UCSD-AML1 (cell line): Measurements from ENCODE around the gene PITX1.
"Not testable (repeated sequence)": the region's sequence is repeated elsewhere in the genome, so short reads cannot be mapped to it uniquely, and the experiment has no call there.

Source experiments
- DNase-seq: peaks from one replicate; lab custom pipeline; 2025; ENCODE audit not compliant: unreplicated experiment; lab: John Stamatoyannopoulos, UW

PITX1 gene

DNA sequence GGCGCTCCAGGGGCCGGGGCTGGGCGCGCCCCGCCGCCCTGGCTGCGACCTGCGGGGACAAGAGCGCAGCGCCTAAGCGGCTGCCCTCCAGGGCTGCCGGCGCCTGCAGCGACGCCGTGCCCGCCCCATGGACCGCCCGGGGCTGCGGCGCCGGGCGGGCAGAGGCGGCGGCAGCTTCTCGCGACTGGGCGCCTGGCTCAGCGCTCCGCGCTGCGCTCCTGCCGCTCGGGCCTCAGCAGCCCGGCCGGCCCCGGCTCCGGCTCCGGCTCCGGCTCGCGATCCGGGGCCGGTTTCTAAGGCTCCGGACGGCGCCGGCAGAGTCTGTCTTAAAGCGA, at the start of gene PITX1:
Gene PITX1, minus strand, starts transcription at position 328 of the 335 bp plus-strand sequence. CDS start 347 bp downstream, outside the sequence.
- no peak for DNase-seq

DNA sequence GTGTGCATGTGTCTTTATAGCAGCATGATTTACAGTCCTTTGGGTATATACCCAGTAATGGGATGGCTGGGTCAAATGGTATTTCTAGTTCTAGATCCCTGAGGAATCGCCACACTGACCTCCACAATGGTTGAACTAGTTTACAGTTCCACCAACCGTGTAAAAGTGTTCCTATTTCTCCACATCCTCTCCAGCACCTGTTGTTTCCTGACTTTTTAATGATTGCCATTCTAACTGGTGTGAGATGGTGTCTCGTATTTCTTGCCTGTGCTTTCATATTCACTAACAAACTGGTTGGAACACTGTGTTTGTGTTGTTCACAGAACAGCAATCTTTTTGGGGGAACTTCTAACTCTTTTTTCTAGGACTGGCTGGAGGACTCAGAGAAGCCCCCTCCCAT, 49.3 kb upstream of the PITX1 start:
- DNase-seq: not testable (repeated sequence)

GRCh38 chr5:135081240-135081639, 47.2 kb upstream of the PITX1 start:
- no peak for DNase-seq

- DNase-seq: no peak
Measured at GRCh38 chr5:135079760-135080159, 45.7 kb upstream of the PITX1 start.

DNA sequence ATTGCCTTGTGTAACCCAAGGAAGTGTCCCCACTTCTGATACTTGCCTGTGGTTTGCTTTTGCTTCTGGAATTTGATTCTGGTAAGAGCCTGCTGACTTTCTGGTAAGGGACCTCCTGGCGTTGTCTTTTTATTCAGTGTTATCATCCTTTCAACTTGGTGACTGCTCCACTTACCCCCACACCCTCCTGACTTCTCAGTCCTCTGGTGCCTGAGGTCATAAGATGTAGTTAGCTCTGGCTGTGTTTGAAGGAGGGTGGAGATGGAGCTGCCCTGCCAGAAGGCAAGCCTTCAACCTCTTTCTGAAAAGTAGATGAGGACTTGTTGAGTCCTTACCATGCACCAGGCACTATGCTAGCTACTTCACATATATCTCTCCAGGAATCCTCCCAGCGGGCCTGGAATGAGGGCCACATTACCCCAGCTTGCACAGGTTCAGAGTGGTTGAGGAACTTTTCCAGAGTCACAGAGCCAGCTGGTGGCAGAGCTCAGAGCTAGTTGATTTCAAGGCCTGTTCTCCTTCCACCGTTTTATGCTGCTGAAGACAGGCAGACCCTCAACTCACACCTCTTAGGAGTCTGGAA, 45.2 kb upstream of the PITX1 start:
- DNase-seq: no peak

DNA sequence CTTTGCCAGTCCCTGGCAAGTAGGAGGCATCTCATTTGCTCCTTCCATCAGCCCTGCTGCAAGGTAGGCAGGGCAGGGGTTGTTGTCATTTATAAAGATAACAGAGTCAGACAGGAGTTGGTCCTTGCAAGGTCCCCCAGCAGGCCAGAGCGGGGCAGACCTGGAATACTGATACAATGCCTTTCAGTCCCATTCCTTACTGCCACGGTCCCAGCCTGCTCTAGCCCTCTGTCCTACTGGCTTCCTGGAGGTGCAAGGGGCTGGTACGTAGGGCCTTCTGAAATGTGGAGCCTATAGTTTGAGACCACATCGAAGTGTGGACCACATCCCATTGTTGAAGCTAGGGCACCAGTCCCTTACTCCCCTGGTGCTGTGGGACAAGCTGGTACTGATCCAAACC, 42.8 kb upstream of the PITX1 start:
- no peak for DNase-seq

- no peak for DNase-seq
Measured at GRCh38 chr5:135076051-135076491, 42.0 kb upstream of the PITX1 start.

DNA sequence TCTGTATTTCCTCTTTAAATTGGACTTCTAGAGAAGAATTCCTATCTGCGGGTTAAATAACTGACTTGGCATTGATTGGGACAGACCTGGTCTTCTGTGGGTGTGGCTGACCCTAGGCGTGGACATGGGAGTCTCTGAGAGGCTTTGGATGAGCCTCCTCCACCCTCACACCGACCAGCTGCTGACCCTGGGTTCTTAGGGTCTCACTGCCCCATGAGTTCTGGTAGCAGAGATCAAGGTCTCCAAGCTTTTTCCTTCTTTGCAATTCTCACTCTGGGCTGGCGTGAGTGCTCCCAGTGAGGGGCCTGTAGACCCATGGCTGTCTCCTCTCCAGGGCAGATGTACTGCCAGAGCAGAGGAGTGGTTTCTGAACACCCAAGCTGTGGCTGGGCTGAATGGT, 41.6 kb upstream of the PITX1 start:
- DNase-seq: no peak

DNA sequence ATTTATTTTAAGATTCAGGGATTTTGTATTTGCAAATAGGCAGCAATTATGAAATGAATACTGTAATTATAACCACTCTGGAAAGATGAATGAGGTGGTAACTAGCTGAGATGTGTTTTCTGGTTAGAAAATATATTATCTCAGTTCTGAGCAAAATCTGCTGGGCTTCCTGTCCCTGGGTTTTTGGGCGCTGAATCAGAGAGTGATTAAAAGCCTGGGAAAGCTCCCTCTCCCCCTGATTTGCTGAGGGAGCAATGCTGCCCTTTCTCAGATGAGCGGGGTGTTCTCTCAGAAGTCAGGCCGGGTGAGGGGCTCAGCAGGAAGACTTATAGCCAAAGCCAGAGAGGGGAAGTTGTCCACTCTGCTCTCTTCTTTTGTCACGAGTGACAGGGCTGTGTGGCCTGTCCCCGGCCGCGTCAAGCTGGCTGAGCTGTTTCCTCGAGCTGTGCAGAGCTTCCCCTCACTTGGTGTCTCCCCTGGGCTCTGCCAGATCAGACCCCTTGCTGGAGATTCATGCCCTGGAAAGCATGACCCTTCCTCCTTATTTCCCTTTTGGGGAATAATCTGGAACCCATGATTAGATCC, 39.8 kb upstream of the PITX1 start:
- DNase-seq: no peak

- no peak for DNase-seq
Measured at GRCh38 chr5:135072387-135073281, 38.6 kb upstream of the PITX1 start.

- DNase-seq: no peak
Measured at GRCh38 chr5:135071311-135071710, 37.3 kb upstream of the PITX1 start.

- no peak for DNase-seq
Measured at GRCh38 chr5:135069895-135070657, 36.0 kb upstream of the PITX1 start.

GRCh38 chr5:135069016-135069770, 35.2 kb upstream of the PITX1 start:
- no peak for DNase-seq

DNA sequence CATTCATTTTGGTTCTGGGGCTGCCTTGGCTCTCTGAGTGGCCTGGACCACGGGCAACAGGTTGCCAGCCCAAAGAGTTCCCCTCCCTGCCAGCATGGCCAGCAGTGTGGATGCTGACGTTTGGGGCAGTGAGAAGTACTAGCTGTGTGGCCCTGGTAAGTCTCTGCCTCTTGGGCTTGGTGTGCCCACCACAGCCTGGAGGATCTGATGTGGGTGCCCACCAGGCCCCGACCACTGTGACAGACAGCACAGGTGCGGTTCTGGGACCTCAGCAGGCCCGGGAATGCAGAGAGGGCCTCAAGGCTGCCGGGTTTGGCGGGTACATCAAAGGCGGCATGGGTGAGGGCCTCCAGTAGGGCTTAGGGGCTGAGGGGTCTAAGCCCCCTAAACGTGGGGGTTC, 33.6 kb upstream of the PITX1 start:
- no peak for DNase-seq

DNA sequence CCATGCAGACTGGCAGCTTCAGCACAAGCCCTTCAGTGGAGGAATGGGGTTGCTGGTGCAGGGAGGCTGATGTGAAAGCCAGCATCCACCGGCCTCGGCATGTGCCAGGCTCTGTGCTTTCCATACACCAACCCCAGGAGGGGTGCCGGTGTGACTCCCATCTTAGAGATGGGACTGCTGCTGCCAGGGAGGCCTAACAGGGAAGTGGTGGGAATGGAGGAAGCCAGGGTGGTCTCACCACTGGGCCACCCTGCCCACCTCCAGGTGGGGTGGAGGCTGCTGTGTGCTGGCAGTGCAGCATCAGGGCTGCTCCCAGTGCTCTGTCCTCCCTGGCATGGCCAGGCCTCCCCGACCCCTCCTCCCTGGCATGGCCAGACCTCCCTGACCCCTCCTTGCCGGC, 32.8 kb upstream of the PITX1 start:
- no peak for DNase-seq

- no peak for DNase-seq
Measured at GRCh38 chr5:135065306-135066265, 31.6 kb upstream of the PITX1 start.

- DNase-seq: no peak
Measured at GRCh38 chr5:135064235-135064570, 30.2 kb upstream of the PITX1 start.

- DNase-seq: no peak
Measured at GRCh38 chr5:135063511-135064234, 29.6 kb upstream of the PITX1 start.

GRCh38 chr5:135063056-135063445, 29.0 kb upstream of the PITX1 start:
- DNase-seq: no peak
